ENCODE results near the gene ZNF608.
A peak's percentile ranks its signal among the peaks of the same experiment; 100 is the strongest.

Gene ZNF608

DNA sequence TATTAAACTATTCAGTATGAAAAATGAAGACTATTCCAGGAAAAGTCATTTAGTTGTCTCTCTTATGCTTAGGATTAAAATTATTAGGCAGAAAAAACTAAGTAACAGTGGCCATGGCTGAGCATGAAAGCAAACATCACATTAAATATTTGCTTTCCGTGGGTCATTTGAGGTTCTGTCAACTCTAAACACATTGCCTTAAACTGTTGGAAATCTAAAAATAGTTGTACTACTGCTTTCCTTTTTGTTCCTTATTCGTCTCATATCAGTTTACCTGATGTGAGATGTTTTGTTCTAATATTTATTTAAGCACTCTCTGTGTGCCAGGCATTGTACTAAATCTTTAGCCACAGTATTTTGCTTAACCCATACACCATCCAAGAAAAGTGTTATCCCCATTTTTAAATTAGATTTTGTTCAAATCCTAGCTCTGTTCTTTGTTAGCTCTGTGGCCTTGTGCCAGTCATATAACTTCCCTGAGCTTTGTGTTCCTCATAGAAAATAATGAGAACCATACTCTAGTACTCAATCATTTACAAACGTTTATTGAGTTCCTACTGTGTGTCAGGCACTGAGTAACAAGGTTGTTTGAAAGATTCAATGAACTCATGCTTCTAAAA lies 18.7 kb upstream of the ZNF608 start:
- Mint-ChIP-seq H3K27ac (no peak overlapping the region), H3K4me3 (no peak overlapping the region), H3K9me3 (peaks cover 8% of the 10 kb centered on the region), H3K4me1 (no peaks in the 10 kb centered on the region), H3K36me3 (no peaks in the 10 kb centered on the region)
- DNase-seq (ENCODE audit: low spot score in 2 of 2), result no peak
- ATAC-seq, result no peak

DNA sequence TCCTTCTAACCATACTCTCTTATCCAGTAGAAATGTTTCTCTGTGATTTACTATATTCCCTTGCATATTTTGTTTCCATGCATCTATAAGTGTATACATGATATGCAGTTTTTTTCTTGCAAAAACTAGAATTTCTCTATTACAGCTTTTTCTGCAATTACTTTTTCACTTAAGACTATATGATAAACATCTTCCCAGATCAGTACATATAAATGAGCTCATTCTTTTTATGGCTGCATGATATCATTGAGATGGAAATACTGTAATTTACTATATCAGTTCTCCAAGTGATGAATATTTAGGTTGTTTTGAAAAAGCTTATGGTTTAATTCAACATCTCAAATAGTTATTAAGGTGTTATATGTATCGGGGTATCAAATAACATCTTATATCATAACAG lies 18.1 kb upstream of the ZNF608 start:
- no peaks in the 10 kb centered on the region for H3K4me1 Mint-ChIP-seq
- H3K4me3 Mint-ChIP-seq, result no peak overlapping the region
- DNase-seq (ENCODE audit: low spot score in 2 of 2), result no peak
- no peak for ATAC-seq
- H3K27ac Mint-ChIP-seq, result no peak overlapping the region
- no peaks in the 10 kb centered on the region for H3K36me3 Mint-ChIP-seq
- peaks cover 8% of the 10 kb centered on the region for H3K9me3 Mint-ChIP-seq

DNA sequence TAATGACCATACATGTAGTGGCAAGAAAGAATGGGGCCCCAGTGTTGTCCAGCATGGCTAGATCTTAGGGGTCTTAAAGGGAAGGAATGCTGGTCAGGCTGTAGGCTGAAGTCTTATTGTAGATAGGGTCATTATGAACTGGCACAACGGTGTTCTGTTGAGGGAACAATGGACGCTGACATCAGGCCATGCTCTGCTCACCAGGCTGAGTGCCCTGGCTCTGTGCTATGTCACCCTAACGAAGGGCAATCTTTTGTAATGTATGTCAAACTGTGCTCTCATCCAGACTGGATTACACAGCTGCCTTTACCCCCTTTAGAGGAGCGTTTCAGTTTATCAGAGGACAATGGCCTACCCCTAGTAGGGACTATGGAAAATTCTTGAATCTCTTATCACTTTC lies 14.6 kb upstream of the ZNF608 start:
- DNase-seq (ENCODE audit: low spot score in 2 of 2), result no peak
- no peak overlapping the region for H3K4me3 Mint-ChIP-seq
- peaks cover 6% of the 10 kb centered on the region for H3K9me3 Mint-ChIP-seq
- H3K4me1 Mint-ChIP-seq, result no peaks in the 10 kb centered on the region
- H3K36me3 Mint-ChIP-seq, result no peaks in the 10 kb centered on the region
- H3K27ac Mint-ChIP-seq, result no peak overlapping the region
- no peak for ATAC-seq

DNA sequence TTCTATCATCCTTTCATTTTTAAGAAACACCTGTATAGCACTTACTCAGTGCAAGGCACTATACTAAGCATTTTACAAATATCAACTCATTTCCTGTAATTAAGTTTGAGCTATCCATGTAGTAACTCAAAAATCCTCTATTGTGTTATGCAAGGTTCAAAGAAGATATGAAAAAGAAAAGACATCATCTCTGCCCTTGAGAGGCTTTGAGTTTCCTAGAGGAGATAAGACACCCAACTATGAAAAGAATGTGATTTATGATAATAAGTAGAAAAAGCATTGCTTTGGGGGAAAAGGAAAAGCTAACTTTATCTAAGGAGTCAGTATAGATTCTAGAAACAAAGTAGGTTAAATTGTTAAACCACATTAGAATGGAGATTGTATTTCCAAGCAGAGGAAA lies 14.2 kb upstream of the ZNF608 start:
- ATAC-seq (no peak), DNase-seq (ENCODE audit: low spot score in 2 of 2) (no peak)
- no peaks in the 10 kb centered on the region for H3K4me1 Mint-ChIP-seq
- no peaks in the 10 kb centered on the region for H3K36me3 Mint-ChIP-seq
- H3K9me3 Mint-ChIP-seq, result peaks cover 6% of the 10 kb centered on the region
- H3K27ac Mint-ChIP-seq, result no peak overlapping the region
- no peak overlapping the region for H3K4me3 Mint-ChIP-seq

DNA sequence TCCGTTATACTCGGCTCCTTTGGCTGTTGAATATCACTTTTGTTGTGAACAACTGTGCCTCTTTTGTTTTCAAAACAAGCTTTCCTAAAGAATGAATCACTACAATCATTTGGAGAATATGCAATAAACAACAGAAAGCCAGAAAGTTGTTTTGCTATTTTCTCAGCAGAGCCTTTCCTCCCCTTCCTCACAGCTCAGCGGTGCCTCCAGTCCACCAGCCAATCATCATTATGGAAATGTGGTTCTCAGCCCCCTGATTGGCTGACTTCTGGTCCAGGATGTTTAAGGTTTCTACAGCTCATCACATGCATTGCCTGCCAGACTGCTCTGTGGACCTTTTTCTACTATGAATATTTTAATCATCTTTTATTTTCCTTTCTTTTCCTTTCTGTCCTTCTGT lies 9.1 kb upstream of the ZNF608 start:
- Mint-ChIP-seq H3K4me3 (no peak overlapping the region), H3K36me3 (no peaks in the 10 kb centered on the region), H3K9me3 (peaks cover 9% of the 10 kb centered on the region), H3K4me1 (no peaks in the 10 kb centered on the region), H3K27ac (no peak overlapping the region)
- no peak for ATAC-seq
- no peak for DNase-seq (ENCODE audit: low spot score in 2 of 2)

DNA sequence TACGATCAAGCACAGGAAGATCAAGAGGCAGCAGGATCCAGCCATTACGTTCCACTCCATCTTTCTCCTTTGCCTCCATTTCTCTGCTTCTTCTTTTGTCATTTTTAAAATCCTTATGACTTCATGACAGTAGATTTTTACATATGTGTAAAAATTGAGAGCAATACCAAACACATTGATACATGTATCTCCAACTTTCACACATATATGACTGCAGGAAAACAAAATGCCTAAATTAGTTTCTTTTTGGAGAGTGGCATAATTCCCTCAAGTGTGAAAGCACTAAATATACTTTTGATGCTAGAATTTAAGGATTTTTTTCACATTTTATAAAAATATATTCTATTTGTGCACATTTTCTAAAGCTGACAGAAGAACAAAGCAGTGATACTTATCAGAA lies 8.6 kb upstream of the ZNF608 start:
- DNase-seq (ENCODE audit: low spot score in 2 of 2), result no peak
- no peak overlapping the region for H3K27ac Mint-ChIP-seq
- H3K4me3 Mint-ChIP-seq, result no peak overlapping the region
- H3K36me3 Mint-ChIP-seq, result no peaks in the 10 kb centered on the region
- H3K4me1 Mint-ChIP-seq, result no peaks in the 10 kb centered on the region
- H3K9me3 Mint-ChIP-seq, result peaks cover 9% of the 10 kb centered on the region
- ATAC-seq, result no peak

DNA sequence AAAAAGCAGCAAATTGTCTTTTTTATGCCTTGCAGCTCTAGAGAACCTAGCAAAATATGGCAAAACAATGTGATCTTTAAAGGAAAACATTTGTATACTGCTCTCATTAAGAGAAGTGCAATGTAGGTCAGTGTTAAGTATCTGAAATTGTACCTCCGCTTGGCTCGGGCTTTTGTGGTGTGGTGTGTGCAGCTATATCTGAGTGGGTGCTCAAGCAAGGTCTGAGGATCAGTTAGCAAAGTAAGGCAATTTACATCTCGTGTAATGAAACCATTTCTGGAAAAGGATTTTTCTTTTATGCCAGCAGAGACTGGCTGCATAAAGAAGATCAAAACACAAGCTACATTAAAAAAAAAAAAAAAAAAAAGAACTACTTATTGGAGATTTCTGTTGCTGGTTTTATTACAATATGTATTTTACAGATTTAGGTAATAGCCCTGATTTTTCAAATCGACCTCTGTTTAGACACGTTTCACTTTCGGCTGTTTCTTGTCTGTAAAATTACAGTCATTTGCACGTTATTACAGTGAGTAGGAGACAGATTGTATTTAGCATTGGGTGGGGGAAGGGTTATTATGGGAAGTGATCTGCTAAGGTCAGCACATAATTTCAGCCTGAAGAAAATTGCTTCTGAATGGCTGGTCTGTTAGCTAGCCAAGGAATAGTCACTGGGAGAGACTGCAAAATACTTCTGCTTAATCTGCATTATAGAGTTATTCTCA lies 7.9 kb upstream of the ZNF608 start:
- no peak for ATAC-seq
- H3K36me3 Mint-ChIP-seq, result no peaks in the 10 kb centered on the region
- H3K9me3 Mint-ChIP-seq, result peaks cover 9% of the 10 kb centered on the region
- no peak overlapping the region for H3K4me3 Mint-ChIP-seq
- H3K4me1 Mint-ChIP-seq, result no peaks in the 10 kb centered on the region
- H3K27ac Mint-ChIP-seq, result no peak overlapping the region
- no peak for DNase-seq (ENCODE audit: low spot score in 2 of 2)

DNA sequence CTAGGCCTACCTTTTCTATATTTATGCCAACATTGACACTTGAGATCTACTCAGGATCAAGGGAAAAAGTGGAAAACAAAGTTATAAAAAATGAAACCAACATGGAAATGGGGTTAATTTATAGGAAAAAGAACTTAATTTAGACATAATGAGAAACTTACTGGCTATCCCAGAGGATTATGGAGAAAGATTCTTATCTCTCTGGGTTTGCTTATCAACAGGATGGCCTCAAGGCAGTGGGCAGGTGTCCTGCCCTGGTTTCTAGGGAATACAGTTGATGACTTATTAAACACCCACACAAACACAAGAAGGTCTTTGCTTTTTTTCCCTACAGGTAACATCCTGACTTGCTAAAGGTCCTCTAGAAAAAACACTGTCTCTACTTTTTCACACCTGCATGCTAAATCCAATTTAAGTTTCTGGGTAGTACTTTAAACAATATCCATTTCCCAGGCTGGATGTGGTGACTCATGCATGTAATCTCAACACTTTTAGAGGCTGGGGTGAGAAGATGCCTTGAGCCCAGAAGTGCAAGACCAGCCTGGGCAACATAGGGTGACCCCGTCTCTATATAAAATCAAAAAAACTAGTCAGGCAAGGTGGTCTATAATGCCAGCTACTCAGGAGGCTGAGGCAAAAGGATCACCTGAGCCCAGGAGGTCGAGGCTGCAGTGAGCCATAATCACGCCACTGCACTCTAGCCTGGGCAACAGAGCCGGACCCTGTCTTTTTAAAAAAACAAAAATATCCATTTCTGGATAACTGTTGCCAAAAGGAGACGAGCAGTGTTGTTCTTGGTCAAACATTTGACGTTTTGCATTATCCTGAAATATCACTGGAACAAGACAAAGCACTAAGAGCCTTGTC lies 6.6 kb upstream of the ZNF608 start:
- H3K27ac Mint-ChIP-seq, result no peak overlapping the region
- H3K4me3 Mint-ChIP-seq, result no peak overlapping the region
- no peak for ATAC-seq
- H3K9me3 Mint-ChIP-seq, result peaks cover 9% of the 10 kb centered on the region
- no peaks in the 10 kb centered on the region for H3K36me3 Mint-ChIP-seq
- DNase-seq (ENCODE audit: low spot score in 2 of 2), result no peak
- no peaks in the 10 kb centered on the region for H3K4me1 Mint-ChIP-seq

DNA sequence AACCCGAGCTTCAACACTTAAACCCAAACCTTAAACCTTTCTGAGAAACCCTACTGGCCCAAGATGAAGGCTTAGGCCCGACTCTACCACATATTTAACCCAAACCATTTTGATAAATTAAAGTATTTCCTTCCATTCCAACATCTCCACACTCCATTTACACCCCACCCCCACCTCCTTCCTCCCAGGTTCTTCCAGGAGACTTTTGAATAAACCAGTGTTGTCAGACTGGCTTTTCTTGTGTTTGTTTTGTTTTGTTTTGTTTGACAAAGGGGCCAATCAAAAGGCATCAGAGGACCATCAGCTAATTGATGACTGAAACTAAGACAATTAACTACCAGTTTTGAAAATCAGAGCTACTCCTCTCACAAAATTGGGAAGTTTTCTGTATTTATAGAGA lies 4.6 kb upstream of the ZNF608 start:
- H3K36me3 Mint-ChIP-seq, result no peaks in the 10 kb centered on the region
- H3K4me3 Mint-ChIP-seq, result no peak overlapping the region
- ATAC-seq (no peak), DNase-seq (ENCODE audit: low spot score in 2 of 2) (no peak)
- no peak overlapping the region for H3K27ac Mint-ChIP-seq
- no peaks in the 10 kb centered on the region for H3K4me1 Mint-ChIP-seq
- H3K9me3 Mint-ChIP-seq, result peaks cover 11% of the 10 kb centered on the region

DNA sequence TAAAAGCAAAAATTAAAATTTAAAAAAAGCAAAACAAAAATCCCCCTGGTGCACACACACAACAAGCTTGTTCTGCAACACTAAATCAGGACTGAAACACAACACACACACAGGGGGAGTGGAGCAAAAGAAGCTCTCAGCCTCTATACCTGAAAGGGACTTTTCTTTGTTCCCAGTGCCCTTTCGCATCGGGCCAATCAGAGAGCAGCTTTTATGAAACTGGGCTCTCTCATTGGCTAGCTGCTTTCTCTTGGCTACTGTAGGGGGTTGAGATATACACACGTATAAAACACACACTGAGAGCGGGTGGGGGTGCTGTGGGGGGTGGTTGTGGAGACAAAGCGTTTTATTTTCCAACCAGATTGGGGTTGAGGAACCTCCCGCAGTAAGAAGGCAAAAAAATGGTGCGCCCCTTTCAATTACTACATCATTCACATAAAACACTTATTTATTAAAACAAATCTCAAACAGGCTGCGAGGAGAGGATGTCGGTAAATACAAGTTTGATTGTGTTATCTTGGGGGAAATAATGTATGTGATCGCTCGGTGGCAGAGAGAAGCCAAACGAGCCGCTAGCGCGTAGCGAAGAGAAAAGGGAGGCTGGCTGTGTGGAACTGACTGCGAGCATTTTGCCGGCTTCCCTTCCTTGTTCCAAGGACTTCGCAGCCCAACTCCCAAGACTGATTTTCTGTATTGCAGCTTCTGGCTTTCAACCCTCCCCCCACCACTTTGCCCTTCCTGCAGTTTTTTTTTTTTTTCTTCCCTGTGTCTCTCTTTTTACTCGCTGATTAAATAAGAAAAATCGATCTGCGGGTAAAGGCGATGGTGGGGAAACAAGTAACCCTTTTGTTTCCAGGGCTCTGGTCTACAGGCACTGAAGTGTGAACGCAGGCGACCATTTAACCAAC lies 2.5 kb upstream of the ZNF608 start:
- Mint-ChIP-seq H3K4me1 (no peaks in the 10 kb centered on the region), H3K4me3 (peak overlapping the region; percentile 46), H3K9me3 (peaks cover 8% of the 10 kb centered on the region), H3K36me3 (no peaks in the 10 kb centered on the region), H3K27ac (no peak overlapping the region)
- no peak for DNase-seq (ENCODE audit: low spot score in 2 of 2)
- ATAC-seq, result peak; percentile 64

DNA sequence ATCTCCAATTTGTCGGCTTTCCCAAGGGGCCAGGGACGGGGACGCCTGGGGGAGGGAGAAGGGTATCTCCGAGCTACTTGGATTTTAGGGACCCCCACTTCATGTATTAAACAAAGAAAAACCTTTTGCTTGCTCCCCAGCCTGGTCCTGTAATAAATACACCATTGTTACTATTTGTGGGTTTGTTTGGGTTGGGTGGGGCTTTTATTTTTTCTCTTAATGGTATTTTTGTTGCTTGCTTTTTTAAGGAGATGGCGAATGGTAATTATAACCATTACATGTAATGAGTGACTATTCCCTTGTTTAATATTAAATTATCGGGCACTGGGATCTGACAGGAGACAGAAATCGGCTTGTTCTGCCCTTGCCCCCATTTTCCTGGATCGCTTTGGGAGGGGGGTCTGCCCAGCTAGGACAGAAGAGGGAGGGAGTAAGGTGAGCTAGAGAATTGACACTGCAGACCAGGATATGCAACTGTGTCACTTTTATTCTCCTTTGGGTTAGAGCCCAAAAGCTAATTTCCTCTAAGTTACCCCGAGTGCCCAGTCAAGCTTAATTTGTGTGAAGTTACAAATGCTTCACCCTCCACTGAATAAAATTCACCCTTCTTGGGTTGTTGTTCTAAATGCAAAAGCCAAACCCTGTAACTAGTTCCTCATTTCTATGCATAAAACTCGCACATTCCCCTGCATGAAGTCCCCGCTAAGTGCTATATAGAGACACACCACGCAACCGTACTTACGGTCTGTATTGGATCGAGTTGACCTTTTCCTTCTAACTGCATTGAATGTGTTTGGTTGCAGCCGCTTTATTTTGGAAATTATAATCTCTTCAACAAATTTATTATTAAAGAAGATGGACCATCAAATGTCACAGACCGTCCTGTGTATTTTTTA lies 1.6 kb upstream of the ZNF608 start:
- no peaks in the 10 kb centered on the region for H3K36me3 Mint-ChIP-seq
- H3K4me3 Mint-ChIP-seq, result peak overlapping the region; percentile 46
- DNase-seq (ENCODE audit: low spot score in 2 of 2), result no peak
- no peak for ATAC-seq
- peaks cover 8% of the 10 kb centered on the region for H3K9me3 Mint-ChIP-seq
- no peaks in the 10 kb centered on the region for H3K4me1 Mint-ChIP-seq
- no peak overlapping the region for H3K27ac Mint-ChIP-seq

DNA sequence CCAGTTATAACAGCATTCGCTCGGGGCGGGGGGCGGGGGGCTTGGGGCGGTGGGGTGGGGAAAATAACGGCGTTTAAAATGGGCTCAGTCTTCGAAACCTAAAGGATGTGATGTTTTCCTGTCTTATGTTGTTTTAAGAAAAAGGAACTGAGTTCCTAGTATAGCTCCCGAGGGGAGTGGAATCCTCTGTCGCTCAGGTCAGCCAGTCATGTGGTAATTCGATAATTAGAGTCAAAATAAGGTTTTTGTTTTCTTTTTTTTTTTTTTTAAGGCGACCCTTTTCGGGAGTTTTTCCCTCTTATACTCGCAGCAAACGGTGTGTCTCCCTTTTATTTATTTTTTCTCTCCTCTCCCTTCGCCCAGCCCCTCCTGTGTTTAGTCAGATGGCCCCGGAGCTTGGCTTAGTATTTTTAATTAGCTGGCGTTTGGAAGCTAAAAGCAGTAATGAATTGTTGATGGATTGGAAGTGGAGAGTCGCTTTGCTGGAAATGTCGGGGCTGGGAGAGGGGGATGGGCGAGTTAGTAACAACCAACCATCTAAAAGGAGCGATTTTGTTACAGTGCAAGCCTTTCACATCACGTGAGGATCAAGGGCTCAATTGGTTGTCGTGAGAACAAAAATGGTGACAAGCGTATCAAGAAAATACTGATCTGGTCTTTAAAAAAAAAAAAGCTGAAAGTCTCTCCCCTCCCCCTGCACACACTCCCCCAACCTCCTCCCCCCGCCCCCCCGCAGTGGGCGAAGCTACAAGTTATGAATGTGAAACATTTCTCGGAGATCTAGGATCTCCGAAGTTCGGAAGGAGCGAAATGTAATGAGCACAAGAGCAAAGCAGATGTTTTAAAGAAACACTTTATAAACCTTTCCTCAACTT lies 714 bp upstream of the ZNF608 start:
- no peaks in the 10 kb centered on the region for H3K4me1 Mint-ChIP-seq
- DNase-seq (ENCODE audit: low spot score in 2 of 2) (no peak), ATAC-seq (no peak)
- H3K4me3 Mint-ChIP-seq, result peak overlapping the region; percentile 25
- no peak overlapping the region for H3K27ac Mint-ChIP-seq
- no peaks in the 10 kb centered on the region for H3K36me3 Mint-ChIP-seq
- H3K9me3 Mint-ChIP-seq, result peaks cover 8% of the 10 kb centered on the region

DNA sequence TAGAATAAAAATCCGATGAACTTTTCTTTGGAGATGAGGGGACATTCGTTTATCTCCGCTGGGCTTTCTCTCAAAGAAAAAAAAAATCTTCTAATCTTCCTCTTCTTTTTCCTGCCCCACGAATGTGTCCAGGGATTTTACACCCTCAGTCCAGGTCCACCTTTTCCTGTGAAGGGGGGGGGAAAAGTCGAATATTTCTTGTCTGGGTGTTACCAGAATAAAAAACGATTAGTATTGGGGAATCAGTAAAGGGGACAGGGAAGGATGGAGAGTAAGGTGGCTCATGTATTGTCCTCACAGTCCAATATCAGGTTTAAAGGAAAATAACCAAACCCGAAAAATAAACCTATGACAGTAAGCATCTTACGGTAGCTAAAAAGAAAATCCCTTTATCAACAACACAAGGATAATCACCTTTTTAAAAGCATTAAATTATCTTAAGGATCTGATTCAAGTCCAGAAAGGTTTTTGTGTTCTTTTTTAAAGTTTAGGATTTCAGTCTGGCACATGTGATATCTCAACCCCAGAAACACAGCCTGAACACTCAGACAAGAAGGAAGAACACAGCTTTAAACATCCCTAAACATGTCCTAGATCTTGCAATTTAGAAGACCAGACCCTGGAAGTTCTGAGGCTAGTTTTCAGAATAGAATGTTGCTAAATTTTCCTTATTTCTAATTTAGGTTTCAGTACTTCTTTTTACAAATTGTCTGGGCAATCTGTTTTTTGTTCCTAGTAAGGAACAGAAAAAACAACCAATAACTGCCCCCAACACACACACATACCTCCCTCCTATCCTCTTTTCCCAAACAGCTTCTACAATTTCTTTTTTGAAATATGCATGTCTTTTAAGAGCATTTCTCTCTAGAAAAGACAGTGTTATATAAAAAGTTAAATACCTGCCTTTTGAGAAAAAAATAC lies 1.2 kb downstream of the ZNF608 start:
- no peak for ATAC-seq
- no peaks in the 10 kb centered on the region for H3K36me3 Mint-ChIP-seq
- no peak for DNase-seq (ENCODE audit: low spot score in 2 of 2)
- H3K4me1 Mint-ChIP-seq, result no peaks in the 10 kb centered on the region
- no peak overlapping the region for H3K4me3 Mint-ChIP-seq
- peaks cover 3% of the 10 kb centered on the region for H3K9me3 Mint-ChIP-seq
- no peak overlapping the region for H3K27ac Mint-ChIP-seq
